Measurements from ENCODE around the gene CNPY2.
A peak's percentile ranks its signal among the peaks of the same experiment; 100 is the strongest.

Gene CNPY2

DNA sequence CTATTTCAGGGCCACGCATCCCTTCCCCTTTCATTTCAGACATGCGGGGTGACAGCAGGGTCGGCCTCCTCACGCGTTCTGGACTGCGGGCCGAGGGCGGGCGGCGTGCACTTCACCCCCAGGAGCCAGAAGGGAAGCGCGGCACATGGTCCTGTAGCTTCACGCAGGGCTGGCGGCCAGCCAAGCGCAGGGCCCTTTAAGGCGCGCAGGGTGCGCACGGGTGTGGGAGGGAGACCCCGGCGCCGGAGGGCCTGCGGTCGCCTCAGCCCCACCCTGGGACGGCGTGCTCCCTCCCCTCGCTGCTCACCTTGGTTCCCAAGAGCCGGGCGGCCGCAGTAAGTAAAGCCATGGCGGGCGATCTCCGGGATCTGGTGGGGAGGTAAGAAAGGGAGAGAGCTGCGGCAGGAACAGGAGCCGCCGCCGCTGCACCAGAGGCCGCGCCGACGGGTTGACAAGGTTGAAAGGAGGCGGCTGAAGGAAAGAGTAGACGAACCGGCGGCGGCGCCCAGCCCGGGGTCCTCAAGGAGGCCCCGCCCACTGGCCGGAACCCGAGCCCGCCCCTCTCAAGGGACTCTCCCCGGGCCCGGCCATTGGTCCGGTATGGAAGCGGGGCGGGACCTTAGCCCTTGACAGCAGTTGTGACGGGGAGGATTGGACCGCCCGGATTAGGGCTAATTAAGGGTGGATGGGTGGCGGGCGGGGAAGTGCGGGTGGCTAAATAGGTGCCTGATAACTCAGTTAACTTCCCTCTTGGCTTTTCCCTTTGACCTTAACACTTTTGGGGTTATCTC, 15.7 kb downstream of the CNPY2 start, which contains the start of gene CS:
TSS of gene CS (minus strand) at position 478 of the 791 bp plus-strand sequence. CDS start at position 349, 129 bp downstream.
- DNase-seq (ENCODE audit: extremely low read depth, low read depth) = peak; percentile 92
- TF ChIP-seq, protein P1, sequence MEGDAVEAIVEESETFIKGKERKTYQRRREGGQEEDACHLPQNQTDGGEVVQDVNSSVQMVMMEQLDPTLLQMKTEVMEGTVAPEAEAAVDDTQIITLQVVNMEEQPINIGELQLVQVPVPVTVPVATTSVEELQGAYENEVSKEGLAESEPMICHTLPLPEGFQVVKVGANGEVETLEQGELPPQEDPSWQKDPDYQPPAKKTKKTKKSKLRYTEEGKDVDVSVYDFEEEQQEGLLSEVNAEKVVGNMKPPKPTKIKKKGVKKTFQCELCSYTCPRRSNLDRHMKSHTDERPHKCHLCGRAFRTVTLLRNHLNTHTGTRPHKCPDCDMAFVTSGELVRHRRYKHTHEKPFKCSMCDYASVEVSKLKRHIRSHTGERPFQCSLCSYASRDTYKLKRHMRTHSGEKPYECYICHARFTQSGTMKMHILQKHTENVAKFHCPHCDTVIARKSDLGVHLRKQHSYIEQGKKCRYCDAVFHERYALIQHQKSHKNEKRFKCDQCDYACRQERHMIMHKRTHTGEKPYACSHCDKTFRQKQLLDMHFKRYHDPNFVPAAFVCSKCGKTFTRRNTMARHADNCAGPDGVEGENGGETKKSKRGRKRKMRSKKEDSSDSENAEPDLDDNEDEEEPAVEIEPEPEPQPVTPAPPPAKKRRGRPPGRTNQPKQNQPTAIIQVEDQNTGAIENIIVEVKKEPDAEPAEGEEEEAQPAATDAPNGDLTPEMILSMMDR (IDR thresholded peaks at IDR 0.05; ENCODE audit: low read depth, low read length) = no peak

DNA sequence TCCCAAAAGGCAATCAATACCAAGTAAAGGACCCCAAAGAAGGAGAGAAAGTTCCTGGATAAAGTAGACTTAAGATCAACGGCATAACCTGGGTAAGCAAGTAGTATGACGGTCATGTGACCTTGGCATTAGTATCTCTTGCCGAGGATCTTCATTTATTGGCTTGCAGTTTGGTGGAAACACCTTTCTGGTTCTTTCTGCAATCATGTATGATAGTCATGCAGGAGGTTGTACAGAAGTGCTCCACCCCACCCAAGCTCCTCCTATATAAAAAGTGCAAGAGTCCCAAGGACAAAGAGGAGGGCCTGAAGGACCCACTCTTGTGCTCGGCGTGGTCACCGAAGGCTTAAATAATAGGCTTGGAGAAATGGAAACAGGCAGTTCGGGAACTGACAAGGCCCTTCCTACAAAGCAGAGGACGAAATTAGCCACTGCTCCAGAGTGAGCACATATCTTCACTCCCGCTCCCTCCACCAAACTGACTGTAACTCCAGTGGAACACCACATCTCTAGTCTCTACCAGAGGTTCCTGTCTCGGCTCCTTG, 16.4 kb downstream of the CNPY2 start:
- DNase-seq (ENCODE audit: extremely low read depth, low read depth) = no peak
- TF ChIP-seq, protein P1 (IDR thresholded peaks at IDR 0.05; ENCODE audit: low read depth, low read length) = no peak

GRCh38 chr12:56298828-56299227, 17.0 kb downstream of the CNPY2 start:
- TF ChIP-seq, protein P1 (IDR thresholded peaks at IDR 0.05; ENCODE audit: low read depth, low read length) = no peak
- DNase-seq (ENCODE audit: extremely low read depth, low read depth) = no peak

DNA sequence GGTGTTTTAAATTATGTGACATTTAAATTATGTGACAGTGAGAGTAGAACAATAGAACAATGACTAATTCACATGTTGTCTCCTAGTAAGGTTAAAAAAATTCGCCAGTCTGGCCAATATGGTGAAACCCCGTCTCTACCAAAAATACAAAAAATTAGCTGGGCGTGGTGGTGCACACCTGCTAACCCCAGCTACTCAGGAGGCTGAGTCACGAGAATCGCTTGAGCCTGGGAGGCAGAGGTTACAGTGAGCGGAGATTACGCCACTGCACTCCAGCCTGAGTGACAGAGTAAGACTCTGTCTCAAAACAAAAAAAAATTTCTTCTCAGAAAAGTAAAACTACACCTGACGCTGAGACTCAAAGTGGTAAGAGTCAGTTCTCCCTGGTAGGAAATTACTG, 18.4 kb downstream of the CNPY2 start:
- no peak for DNase-seq (ENCODE audit: extremely low read depth, low read depth)
- TF ChIP-seq, protein P1 (IDR thresholded peaks at IDR 0.05; ENCODE audit: low read depth, low read length) = no peak

DNA sequence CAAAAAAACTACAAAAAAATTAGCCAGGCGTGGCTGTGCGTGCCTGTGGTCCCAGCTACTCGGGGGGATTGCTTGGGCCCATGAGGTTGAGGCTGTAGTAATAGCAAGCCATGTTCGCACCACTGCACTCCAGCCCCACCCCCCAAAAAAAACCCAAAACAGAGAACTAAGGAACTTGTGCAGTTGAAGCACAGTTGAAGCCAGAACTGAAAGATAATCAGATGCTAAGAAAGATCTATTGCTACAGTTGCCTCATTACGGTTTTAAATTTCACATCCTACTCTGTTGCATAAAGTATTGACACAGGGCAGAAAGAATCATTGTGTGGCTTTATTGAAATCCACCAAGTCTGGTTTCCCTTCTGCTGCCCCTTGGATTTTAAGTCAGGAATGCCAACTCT, 19.5 kb downstream of the CNPY2 start:
- TF ChIP-seq, protein P1 (IDR thresholded peaks at IDR 0.05; ENCODE audit: low read depth, low read length) = no peak
- no peak for DNase-seq (ENCODE audit: extremely low read depth, low read depth)

DNA sequence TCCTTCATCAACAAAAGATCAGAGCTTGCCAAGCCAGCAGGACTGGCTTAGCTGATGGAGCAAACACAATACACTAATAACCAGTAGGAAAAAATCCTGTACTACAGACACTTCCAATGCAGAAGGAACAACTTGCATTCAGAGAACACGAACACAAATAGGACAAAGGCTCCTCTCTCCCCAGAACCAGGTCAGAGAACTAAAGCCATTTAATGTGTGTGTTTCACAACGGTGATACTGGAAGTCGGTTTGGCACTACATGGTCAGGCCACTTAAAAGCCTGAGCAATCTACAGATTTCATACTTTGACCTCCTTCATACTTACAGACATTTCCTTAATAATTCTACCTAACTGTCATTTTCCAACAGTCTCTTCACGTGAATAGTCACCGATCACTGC, 22.0 kb downstream of the CNPY2 start:
- no peak for DNase-seq (ENCODE audit: extremely low read depth, low read depth)
- TF ChIP-seq, protein P1 (IDR thresholded peaks at IDR 0.05; ENCODE audit: low read depth, low read length) = no peak

DNA sequence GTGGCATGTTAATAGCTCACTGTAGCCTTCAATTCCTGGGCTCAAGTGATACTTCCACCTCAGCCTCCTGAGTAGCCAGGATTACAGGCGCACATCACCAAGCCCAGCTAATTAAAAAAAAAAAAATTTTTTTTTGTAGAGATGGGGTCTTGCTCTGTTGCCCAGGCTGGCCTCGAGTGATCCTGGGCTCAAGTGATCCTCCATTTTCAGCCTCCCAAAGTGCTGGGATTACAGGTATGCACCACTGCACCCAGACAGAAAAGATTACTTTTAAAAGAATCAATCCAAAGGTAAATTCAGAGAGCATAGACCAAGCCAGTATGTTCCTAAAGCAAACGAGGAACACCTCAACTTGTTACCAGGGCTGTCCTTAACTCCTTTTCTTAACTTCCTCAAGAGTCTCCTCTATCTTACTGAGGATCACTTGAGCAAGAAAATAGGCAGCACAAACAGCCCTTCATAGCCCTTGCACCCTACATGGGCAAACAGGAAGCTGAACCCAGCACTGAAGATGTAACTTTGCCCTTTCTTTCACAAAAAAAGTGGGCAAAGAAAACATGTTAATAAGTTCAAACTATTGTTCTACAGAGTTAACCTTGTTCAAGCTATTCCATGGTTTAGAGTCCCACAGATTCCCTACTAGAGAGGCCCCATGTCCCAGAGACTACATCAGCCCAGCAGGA, 26.9 kb downstream of the CNPY2 start:
- no peak for DNase-seq (ENCODE audit: extremely low read depth, low read depth)
- TF ChIP-seq, protein P1 (IDR thresholded peaks at IDR 0.05; ENCODE audit: low read depth, low read length) = no peak

Data from AG09319 (cell line).